ENCODE measurements around the gene NME4.
A peak's percentile ranks its signal among the peaks of the same experiment; 100 is the strongest.
"Not testable (repeated sequence)": the region's sequence is repeated elsewhere in the genome, so short reads cannot be mapped to it uniquely, and the experiment has no call there.

Gene NME4

DNA sequence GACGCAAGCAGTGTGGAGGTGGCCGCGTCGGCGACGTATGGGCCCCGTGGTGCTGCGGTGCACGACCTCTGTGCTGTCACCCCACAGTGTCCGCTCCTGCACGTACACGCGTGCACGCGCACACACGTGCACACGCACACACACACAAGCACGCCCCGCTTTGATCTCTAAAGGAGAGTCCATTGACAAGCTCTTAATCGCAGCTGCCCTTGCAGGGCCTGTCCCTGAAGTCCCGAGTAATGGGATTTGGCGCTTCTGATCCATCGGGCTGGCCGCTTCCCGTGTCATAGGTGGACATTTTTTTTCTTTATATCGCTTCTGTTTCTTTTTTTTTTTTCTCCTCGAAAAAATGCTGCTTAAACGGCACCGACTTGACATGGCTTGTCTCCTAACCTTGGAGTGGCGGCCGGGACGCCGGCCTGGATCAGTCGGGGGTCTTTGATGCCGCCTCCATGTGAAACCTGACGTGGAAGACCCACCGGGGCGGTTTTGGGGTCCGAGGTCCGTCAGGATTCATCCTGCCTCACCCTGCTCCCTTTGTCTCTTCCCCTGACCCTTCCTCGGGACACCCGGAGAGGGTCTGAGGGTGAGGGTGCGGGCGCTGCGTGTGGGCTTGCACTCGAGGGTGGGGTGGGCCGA is 36.2 kb upstream of the NME4 start:
- Mint-ChIP-seq H3K4me3 (no peak overlapping the region), H3K9me3 (no peaks in the 10 kb centered on the region)
- no peak for ATAC-seq

GRCh38 chr16:361341-361871 is 35.6 kb upstream of the NME4 start:
- Mint-ChIP-seq H3K36me3 (no peaks in the 10 kb centered on the region), H3K27ac (no peak overlapping the region), H3K9me3 (no peaks in the 10 kb centered on the region), H3K4me1 (peaks cover 9% of the 10 kb centered on the region), H3K4me3 (peak overlapping the region; percentile 42)
- DNase-seq (ENCODE audit: low spot score in 2 of 2) = no peak
- ATAC-seq = no peak

More for the DNA sequence above, 36.2 kb upstream of the NME4 start:
- DNase-seq (ENCODE audit: low spot score in 2 of 2) = no peak
- Mint-ChIP-seq H3K4me1 (peaks cover 9% of the 10 kb centered on the region), H3K27ac (no peak overlapping the region), H3K36me3 (no peaks in the 10 kb centered on the region)

DNA sequence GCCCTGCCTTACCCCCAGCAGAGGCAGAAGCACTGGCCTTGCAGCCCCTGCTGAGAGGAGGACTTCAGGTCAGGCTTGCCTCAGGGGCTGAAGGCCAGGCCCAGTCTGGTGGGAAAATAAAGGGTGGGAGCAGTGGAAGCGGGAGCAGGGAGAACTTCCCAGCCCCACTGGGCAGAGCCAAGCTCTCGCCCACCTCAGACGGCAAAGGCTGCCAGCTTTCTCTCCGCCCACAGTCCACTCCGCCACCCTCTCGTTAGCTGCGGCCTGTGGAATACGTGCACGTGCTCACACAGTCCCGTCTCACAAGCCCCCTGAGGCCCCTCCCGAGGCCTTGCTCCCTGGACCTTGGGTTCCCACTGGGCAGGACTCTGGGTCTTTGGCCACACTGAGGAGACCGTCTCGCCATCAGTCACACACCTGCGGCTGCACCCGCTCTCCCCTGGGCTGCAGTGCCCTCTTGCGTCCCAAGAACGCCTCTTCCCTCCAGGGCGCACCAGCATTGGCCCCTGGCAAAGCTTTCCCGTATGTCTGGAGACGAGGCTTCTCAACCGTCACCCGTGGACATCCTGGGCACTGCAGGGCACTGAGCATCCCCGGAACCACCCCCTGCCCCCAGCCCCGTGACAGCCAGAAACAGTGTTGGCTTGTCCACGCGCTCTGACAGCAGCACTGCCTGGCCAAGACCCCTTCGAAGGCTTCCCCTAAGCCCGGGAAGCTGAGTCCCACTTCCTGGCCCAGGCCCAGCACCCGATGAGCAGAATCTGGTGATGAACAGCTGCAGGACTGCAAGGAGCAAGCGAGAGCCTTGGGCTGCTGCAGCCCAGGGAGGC is 34.9 kb upstream of the NME4 start:
- H3K4me3 Mint-ChIP-seq = peak overlapping the region; percentile 42
- peak; percentile 86 for ATAC-seq
- H3K4me1 Mint-ChIP-seq = peaks cover 9% of the 10 kb centered on the region
- H3K27ac Mint-ChIP-seq = peak overlapping the region; percentile 32
- DNase-seq (ENCODE audit: low spot score in 2 of 2) = peak; percentile 48 to 82
- H3K36me3 Mint-ChIP-seq = peaks cover 4% of the 10 kb centered on the region
- H3K9me3 Mint-ChIP-seq = no peaks in the 10 kb centered on the region

- not testable (repeated sequence) for H3K4me3 Mint-ChIP-seq; H3K36me3 Mint-ChIP-seq; H3K4me1 Mint-ChIP-seq; H3K9me3 Mint-ChIP-seq; H3K27ac Mint-ChIP-seq; DNase-seq (ENCODE audit: low spot score in 2 of 2); ATAC-seq
These were observed 34.3 kb upstream of the NME4 start for GRCh38 chr16:362702-362999.

- no peak overlapping the region for H3K27ac Mint-ChIP-seq
- DNase-seq (ENCODE audit: low spot score in 2 of 2) = no peak
- peaks cover 8% of the 10 kb centered on the region for H3K36me3 Mint-ChIP-seq
- H3K4me1 Mint-ChIP-seq = peaks cover 9% of the 10 kb centered on the region
- no peaks in the 10 kb centered on the region for H3K9me3 Mint-ChIP-seq
- no peak overlapping the region for H3K4me3 Mint-ChIP-seq
- ATAC-seq = no peak
These were observed 33.8 kb upstream of the NME4 start for GRCh38 chr16:363110-363765.

GRCh38 chr16:363766-364490 is 33.1 kb upstream of the NME4 start:
- ATAC-seq = no peak
- H3K27ac Mint-ChIP-seq = no peak overlapping the region
- H3K9me3 Mint-ChIP-seq = no peaks in the 10 kb centered on the region
- H3K36me3 Mint-ChIP-seq = peaks cover 10% of the 10 kb centered on the region
- DNase-seq (ENCODE audit: low spot score in 2 of 2) = no peak
- H3K4me3 Mint-ChIP-seq = no peak overlapping the region
- peaks cover 9% of the 10 kb centered on the region for H3K4me1 Mint-ChIP-seq

GRCh38 chr16:364595-365491 is 32.2 kb upstream of the NME4 start:
- Mint-ChIP-seq H3K4me1 (peaks cover 15% of the 10 kb centered on the region), H3K36me3 (peaks cover 15% of the 10 kb centered on the region), H3K27ac (no peak overlapping the region), H3K4me3 (no peak overlapping the region), H3K9me3 (no peaks in the 10 kb centered on the region)
- DNase-seq (ENCODE audit: low spot score in 2 of 2) (no peak), ATAC-seq (no peak)

DNA sequence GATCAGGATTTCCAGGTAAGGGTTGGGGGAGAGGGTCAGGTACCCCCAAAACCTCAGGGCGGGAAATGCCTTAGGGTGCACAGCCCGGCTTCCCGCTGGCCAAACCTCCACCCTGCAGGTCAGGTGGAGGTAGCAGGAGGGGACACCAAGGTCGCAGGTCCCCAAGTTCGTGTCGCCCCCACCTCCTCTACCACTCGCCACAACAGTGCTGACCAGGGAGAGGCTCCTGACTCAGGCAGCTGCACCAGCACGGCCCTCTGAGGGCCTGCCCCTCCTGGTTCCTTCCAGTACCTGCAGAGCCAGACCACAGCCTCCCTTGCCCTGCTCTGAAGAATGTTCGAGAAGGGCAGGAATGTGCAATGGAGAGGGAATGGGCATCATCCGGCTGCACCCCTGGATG is 30.5 kb upstream of the NME4 start:
- no peak for ATAC-seq
- Mint-ChIP-seq H3K36me3 (peaks cover 24% of the 10 kb centered on the region), H3K4me1 (peaks cover 26% of the 10 kb centered on the region), H3K27ac (no peak overlapping the region), H3K9me3 (no peaks in the 10 kb centered on the region), H3K4me3 (no peak overlapping the region)
- DNase-seq (ENCODE audit: low spot score in 2 of 2) = no peak

- ATAC-seq (no peak), DNase-seq (ENCODE audit: low spot score in 2 of 2) (no peak)
- H3K36me3 Mint-ChIP-seq = peaks cover 24% of the 10 kb centered on the region
- H3K4me3 Mint-ChIP-seq = no peak overlapping the region
- H3K9me3 Mint-ChIP-seq = no peaks in the 10 kb centered on the region
- peaks cover 23% of the 10 kb centered on the region for H3K4me1 Mint-ChIP-seq
- no peak overlapping the region for H3K27ac Mint-ChIP-seq
These were observed 29.6 kb upstream of the NME4 start for GRCh38 chr16:367333-367903.

DNA sequence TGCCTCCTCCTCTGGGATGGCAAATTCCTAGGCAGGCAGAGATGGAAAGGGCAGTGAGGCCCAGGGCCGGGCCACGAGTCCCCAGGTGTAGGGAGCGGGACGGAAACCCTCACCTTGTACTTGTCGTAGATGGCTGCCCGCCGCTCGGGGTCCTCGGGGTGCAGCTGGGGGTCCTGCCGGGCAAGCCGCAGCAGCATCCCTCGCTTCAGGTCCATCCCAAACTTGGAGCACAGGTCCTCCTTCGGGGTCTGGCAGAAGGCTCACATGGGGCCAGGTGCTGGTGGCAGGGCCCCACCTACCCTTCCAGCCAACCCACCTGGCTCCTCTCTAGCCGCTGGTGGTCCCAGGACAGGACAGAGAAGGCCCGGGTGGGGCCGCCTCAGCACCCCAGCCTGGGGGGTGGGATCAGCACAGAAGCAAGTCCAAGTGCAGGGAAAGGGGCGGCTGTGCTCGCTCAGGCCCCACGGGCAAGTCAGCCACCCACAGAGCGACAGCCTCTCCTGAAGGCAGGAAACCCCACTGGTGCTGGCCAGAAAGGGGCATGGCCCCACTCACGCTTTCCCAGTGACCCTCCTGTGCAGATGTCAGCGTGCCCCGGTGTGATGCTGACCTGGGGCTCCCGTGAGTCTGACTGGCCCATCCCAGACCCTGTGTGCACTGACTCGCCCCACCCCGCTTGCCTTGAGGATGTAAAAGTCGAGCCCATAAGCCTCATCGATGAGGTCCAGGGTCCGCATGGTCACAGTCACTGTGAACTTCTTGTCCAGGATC is 28.4 kb upstream of the NME4 start:
- ATAC-seq = no peak
- Mint-ChIP-seq H3K9me3 (no peaks in the 10 kb centered on the region), H3K27ac (no peak overlapping the region)

GRCh38 chr16:369275-369865 is 27.6 kb upstream of the NME4 start:
- Mint-ChIP-seq H3K4me3 (peak overlapping the region; percentile 85), H3K4me1 (peaks cover 22% of the 10 kb centered on the region), H3K36me3 (peaks cover 24% of the 10 kb centered on the region), H3K27ac (peak overlapping the region; percentile 97), H3K9me3 (no peaks in the 10 kb centered on the region)
- no peak for DNase-seq (ENCODE audit: low spot score in 2 of 2)
- ATAC-seq = no peak

More for the DNA sequence above, 28.4 kb upstream of the NME4 start:
- H3K4me3 Mint-ChIP-seq = no peak overlapping the region
- peaks cover 24% of the 10 kb centered on the region for H3K36me3 Mint-ChIP-seq
- DNase-seq (ENCODE audit: low spot score in 2 of 2) = no peak
- peaks cover 22% of the 10 kb centered on the region for H3K4me1 Mint-ChIP-seq

GRCh38 chr16:369866-370436 is 27.0 kb upstream of the NME4 start:
- peaks cover 26% of the 10 kb centered on the region for H3K36me3 Mint-ChIP-seq
- peak overlapping the region; percentile 97 for H3K27ac Mint-ChIP-seq
- H3K4me1 Mint-ChIP-seq = peaks cover 22% of the 10 kb centered on the region
- ATAC-seq (no peak), DNase-seq (ENCODE audit: low spot score in 2 of 2) (no peak)
- H3K9me3 Mint-ChIP-seq = no peaks in the 10 kb centered on the region
- H3K4me3 Mint-ChIP-seq = peak overlapping the region; percentile 85

GRCh38 chr16:370443-370842 is 26.6 kb upstream of the NME4 start, which contains the start of gene MRPL28:
MRPL28 (minus strand) TSS chr16:370538; CDS start chr16:370218, 320 bp downstream.
- Mint-ChIP-seq H3K27ac (peak within 1 kb of the TSS; percentile 97), H3K4me3 (peak within 1 kb of the TSS; percentile 85), H3K9me3 (no peaks in the 10 kb centered on the region), H3K4me1 (peaks cover 22% of the 10 kb centered on the region), H3K36me3 (peaks cover 30% of the 10 kb centered on the region)
- ATAC-seq (peak; percentile 98), DNase-seq (ENCODE audit: low spot score in 2 of 2) (peak; percentile 90 to 98)

Data from stimulated activated effector memory CD8-positive, alpha-beta T cell treated with anti-CD3 and anti-CD28 coated beads, Interleukin-12 subunit alpha, Interleukin-12 subunit beta, amount 100 ng/mL, for 72 hours (primary cell).